GM12878 (cell line): Measurements from ENCODE around the gene ZFP91. TPM values are rescaled to one million over a fixed set of nuclear protein-coding genes. Genes with fewer than 3 reads are reported as not detected.

Source experiments
- BRCA1 ChIP-seq: IDR thresholded peaks from 2 replicates; pipeline ENCODE4 v1.6.1; 2011; ENCODE audit warnings: low read depth, low read length, improper control_type of control experiment
- IRF3 ChIP-seq: fragments of 450-650 bp; IDR thresholded peaks from 2 replicates; pipeline ENCODE4 v1.6.1; 2014; ENCODE audit warnings: mild to moderate bottlenecking
- NR2C1 ChIP-seq: fragments of 450-650 bp; IDR thresholded peaks from 2 replicates; pipeline ENCODE4 v1.6.1; 2017; ENCODE audit warnings: antibody characterized with exemption, mild to moderate bottlenecking, moderate library complexity
- POLR2A ChIP-seq: IDR thresholded peaks from 2 replicates; pipeline ENCODE4 v1.6.1; 2011; ENCODE audit warnings: low read depth, mild to moderate bottlenecking, low read length
- RFX5 ChIP-seq: IDR thresholded peaks from 2 replicates; pipeline ENCODE4 v1.6.1; 2011; ENCODE audit warnings: low read depth, low read length, improper control_type of control experiment
- SMAD1 ChIP-seq: fragments of 450-650 bp; IDR thresholded peaks from 2 replicates; pipeline ENCODE4 v1.6.1; 2018; ENCODE audit warnings: mild to moderate bottlenecking, low read depth; ENCODE audit not compliant: partially characterized antibody
- SRF ChIP-seq, 2 experiments: IDR thresholded peaks; 2 replicates each; pipeline ENCODE4 v1.6.1; 2011; ENCODE audit warnings: low read depth in 2 of 2, low read length in 2 of 2, mild to moderate bottlenecking in 1 of 2, moderate library complexity in 1 of 2
- STAT1 ChIP-seq: fragments of 450-650 bp; conservative IDR thresholded peaks from 2 replicates; pipeline ENCODE4 v1.6.1; 2014; ENCODE audit warnings: antibody characterized with exemption, mild to moderate bottlenecking
- TCF7 ChIP-seq: IDR thresholded peaks from 2 replicates; pipeline ENCODE4 v1.6.1; 2014; ENCODE audit warnings: antibody characterized with exemption, borderline replicate concordance
- ZBTB40 ChIP-seq: fragments of 450-650 bp; IDR thresholded peaks from 2 replicates; pipeline ENCODE4 v1.6.1; 2016; ENCODE audit warnings: mild to moderate bottlenecking, moderate library complexity, borderline replicate concordance
- polyA plus RNA-seq, 11 experiments: library from polyadenylated mRNA; depleted of rRNA in 4 of 11; unstranded in 6 of 11; stranded (reverse) in 5 of 11; fragments of >200 nt; fragmentation: Nextera tagmentation in 4 of 11; fragmentation: Illumina TruSeq in 1 of 11; extraction: Ambion mirVana in 4 of 11; extraction: Trizol in 1 of 11; gene quantifications; 1 replicate in 1 of 11; 2 replicates in 10 of 11; pipeline versions ENCODE4 v1.2.1 to v1.2.3, GENCODE V29; 2011 to 2016; ENCODE audit warnings: inconsistent platforms in 2 of 11, missing spikeins in 2 of 11, low read depth in 1 of 11
- total RNA-seq, 4 experiments: library from RNA; depleted of rRNA in 3 of 4; stranded (reverse); fragments of >200 nt in 3 of 4; fragmentation: Illumina TruSeq in 1 of 4; extraction: Trizol in 1 of 4; gene quantifications; 2 replicates each; pipeline versions ENCODE4 v1.2.1 to v1.2.3, GENCODE V29; 2013 to 2021
- TF ChIP-seq, protein P1 (sequence below): fragments of 450-650 bp; formaldehyde crosslinking; IDR thresholded peaks from 2 replicates; pipeline ENCODE4 v1.5.0; 2022; ENCODE audit warnings: mild to moderate bottlenecking, missing genetic modification characterization
- TF ChIP-seq, protein P2 (sequence below): fragments of 450-650 bp; IDR thresholded peaks from 2 replicates; pipeline ENCODE4 v1.6.1; 2017; ENCODE audit warnings: borderline replicate concordance
- TF ChIP-seq, protein P3 (sequence below): IDR thresholded peaks from 2 replicates; pipeline ENCODE4 v1.6.1; 2012; ENCODE audit warnings: low read length, inconsistent platforms
- TF ChIP-seq, protein P4 (sequence below): fragments of 450-650 bp; IDR thresholded peaks from 2 replicates; pipeline ENCODE4 v1.6.1; 2017; ENCODE audit warnings: antibody characterized with exemption, mild to moderate bottlenecking, moderate library complexity
- TF ChIP-seq, protein P5 (sequence below): IDR thresholded peaks from 2 replicates; pipeline ENCODE4 v1.6.1; 2012; ENCODE audit warnings: low read depth, low read length, improper control_type of control experiment

ZFP91 gene
- total and polyA plus RNA-seq, 10 of the 15 experiments (the other 5 are each of a cell fraction or from before 2014, with no cell fraction given): 12.9 to 54.1 (median 31.7) TPM

GRCh38 chr11:58562375-58562800, 16.5 kb upstream of the ZFP91 start (continued):
- TF ChIP-seq, protein P1, sequence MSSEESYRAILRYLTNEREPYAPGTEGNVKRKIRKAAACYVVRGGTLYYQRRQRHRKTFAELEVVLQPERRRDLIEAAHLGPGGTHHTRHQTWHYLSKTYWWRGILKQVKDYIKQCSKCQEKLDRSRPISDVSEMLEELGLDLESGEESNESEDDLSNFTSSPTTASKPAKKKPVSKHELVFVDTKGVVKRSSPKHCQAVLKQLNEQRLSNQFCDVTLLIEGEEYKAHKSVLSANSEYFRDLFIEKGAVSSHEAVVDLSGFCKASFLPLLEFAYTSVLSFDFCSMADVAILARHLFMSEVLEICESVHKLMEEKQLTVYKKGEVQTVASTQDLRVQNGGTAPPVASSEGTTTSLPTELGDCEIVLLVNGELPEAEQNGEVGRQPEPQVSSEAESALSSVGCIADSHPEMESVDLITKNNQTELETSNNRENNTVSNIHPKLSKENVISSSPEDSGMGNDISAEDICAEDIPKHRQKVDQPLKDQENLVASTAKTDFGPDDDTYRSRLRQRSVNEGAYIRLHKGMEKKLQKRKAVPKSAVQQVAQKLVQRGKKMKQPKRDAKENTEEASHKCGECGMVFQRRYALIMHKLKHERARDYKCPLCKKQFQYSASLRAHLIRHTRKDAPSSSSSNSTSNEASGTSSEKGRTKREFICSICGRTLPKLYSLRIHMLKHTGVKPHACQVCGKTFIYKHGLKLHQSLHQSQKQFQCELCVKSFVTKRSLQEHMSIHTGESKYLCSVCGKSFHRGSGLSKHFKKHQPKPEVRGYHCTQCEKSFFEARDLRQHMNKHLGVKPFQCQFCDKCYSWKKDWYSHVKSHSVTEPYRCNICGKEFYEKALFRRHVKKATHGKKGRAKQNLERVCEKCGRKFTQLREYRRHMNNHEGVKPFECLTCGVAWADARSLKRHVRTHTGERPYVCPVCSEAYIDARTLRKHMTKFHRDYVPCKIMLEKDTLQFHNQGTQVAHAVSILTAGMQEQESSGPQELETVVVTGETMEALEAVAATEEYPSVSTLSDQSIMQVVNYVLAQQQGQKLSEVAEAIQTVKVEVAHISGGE (CRISPR knock-in tag): no peak
- no peak for TF ChIP-seq NR2C1
- peak; percentile 73 for TF ChIP-seq TCF7
- no peak for TF ChIP-seq ZBTB40
- TF ChIP-seq IRF3: no peak
- no peak for TF ChIP-seq STAT1
- no peak for TF ChIP-seq BRCA1
- no peak for TF ChIP-seq POLR2A
- no peak for TF ChIP-seq SRF (IDR thresholded peaks at IDR 0.05; ENCODE audit: low read depth in 2 of 2, low read length in 2 of 2)
- TF ChIP-seq, protein P2, sequence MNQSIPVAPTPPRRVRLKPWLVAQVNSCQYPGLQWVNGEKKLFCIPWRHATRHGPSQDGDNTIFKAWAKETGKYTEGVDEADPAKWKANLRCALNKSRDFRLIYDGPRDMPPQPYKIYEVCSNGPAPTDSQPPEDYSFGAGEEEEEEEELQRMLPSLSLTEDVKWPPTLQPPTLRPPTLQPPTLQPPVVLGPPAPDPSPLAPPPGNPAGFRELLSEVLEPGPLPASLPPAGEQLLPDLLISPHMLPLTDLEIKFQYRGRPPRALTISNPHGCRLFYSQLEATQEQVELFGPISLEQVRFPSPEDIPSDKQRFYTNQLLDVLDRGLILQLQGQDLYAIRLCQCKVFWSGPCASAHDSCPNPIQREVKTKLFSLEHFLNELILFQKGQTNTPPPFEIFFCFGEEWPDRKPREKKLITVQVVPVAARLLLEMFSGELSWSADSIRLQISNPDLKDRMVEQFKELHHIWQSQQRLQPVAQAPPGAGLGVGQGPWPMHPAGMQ: no peak
- no peak for TF ChIP-seq SMAD1
- TF ChIP-seq, protein P3, sequence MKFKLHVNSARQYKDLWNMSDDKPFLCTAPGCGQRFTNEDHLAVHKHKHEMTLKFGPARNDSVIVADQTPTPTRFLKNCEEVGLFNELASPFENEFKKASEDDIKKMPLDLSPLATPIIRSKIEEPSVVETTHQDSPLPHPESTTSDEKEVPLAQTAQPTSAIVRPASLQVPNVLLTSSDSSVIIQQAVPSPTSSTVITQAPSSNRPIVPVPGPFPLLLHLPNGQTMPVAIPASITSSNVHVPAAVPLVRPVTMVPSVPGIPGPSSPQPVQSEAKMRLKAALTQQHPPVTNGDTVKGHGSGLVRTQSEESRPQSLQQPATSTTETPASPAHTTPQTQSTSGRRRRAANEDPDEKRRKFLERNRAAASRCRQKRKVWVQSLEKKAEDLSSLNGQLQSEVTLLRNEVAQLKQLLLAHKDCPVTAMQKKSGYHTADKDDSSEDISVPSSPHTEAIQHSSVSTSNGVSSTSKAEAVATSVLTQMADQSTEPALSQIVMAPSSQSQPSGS: no peak
- TF ChIP-seq, protein P4, sequence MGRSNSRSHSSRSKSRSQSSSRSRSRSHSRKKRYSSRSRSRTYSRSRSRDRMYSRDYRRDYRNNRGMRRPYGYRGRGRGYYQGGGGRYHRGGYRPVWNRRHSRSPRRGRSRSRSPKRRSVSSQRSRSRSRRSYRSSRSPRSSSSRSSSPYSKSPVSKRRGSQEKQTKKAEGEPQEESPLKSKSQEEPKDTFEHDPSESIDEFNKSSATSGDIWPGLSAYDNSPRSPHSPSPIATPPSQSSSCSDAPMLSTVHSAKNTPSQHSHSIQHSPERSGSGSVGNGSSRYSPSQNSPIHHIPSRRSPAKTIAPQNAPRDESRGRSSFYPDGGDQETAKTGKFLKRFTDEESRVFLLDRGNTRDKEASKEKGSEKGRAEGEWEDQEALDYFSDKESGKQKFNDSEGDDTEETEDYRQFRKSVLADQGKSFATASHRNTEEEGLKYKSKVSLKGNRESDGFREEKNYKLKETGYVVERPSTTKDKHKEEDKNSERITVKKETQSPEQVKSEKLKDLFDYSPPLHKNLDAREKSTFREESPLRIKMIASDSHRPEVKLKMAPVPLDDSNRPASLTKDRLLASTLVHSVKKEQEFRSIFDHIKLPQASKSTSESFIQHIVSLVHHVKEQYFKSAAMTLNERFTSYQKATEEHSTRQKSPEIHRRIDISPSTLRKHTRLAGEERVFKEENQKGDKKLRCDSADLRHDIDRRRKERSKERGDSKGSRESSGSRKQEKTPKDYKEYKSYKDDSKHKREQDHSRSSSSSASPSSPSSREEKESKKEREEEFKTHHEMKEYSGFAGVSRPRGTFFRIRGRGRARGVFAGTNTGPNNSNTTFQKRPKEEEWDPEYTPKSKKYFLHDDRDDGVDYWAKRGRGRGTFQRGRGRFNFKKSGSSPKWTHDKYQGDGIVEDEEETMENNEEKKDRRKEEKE: no peak
- TF ChIP-seq, protein P5, sequence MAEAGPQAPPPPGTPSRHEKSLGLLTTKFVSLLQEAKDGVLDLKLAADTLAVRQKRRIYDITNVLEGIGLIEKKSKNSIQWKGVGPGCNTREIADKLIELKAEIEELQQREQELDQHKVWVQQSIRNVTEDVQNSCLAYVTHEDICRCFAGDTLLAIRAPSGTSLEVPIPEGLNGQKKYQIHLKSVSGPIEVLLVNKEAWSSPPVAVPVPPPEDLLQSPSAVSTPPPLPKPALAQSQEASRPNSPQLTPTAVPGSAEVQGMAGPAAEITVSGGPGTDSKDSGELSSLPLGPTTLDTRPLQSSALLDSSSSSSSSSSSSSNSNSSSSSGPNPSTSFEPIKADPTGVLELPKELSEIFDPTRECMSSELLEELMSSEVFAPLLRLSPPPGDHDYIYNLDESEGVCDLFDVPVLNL: no peak
- TF ChIP-seq RFX5: no peak
